HK-2 (cell line): ENCODE results near the gene MTG2.

Experiments used
- DNase-seq: peaks from one replicate; pipeline ENCODE4 v3.0.0-alpha.2; 2018; ENCODE audit not compliant: unreplicated experiment

The MTG2 gene

DNA sequence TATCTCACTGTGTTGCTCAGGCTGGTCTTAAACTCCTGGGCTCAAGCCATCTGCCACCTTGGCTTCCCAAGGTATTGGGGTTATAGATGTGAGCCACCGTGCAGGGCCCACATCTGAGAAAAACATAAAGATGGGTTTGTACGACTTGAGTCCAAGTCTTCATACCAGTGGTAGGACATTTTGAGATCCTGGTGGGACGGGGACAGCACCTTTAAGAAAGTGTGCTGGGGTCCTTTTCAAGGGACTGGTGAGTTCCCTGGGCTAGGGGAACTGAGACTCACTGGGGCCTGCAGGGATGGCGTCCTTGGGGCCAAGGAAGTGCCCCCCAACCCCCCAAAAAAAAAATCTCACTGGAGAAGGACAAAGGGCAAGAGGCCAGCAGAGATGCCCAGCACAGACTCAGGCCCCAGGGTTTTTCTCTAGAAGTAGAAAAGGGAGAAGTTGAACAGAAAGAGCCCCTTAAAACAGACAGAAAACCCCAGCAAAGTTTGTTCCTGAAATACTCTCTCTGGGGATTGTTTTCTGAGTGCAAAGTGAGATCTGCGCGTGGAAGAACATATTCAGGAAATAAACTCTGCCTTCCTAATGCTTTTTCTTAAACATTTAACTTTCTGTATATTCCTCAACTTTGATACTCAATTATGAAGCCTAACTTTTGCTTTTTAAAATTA, 66.2 kb downstream of the MTG2 start:
- DNase-seq: no peak

DNA sequence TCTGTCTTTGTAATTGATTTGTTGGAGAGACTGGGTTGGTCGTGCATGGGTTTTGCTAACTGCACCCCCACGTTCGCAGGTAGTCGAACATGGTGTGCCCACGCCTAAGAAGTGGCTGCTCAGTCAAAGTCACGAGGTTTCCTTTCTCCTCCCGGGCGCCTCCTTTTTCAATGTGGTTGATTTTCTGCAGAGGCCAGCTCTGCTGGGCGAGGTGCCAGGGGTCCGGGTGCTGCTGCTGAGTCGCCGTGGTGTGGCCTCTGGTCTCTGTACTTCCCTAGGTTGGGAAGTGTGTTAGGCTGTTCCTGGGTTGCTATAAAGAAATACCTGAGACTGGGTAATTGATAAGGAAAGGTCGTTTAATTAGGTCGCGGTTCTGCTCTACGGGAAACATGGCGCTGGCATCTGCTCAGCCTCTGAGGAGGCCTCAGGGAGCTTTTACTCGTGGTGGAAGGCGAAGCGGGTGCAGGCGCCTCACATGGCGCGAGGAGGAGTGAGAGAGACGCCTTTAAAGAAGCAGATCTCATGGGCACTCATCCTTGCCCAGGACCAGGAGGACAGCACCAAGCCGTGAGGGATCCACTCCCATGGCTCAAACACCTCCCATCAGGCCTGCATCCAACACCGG, 69.6 kb downstream of the MTG2 start:
- peak; percentile 78 for DNase-seq
